Measurements from ENCODE around the gene ZNF841. TPM values are rescaled to one million over a fixed set of nuclear protein-coding genes. Genes with fewer than 3 reads are reported as not detected.

The ZNF841 gene
- total and polyA plus RNA-seq, 2 of the 13 experiments (the other 11 are each of a cell fraction or from before 2014, with no cell fraction given): 6.2 to 14.2 TPM

DNA sequence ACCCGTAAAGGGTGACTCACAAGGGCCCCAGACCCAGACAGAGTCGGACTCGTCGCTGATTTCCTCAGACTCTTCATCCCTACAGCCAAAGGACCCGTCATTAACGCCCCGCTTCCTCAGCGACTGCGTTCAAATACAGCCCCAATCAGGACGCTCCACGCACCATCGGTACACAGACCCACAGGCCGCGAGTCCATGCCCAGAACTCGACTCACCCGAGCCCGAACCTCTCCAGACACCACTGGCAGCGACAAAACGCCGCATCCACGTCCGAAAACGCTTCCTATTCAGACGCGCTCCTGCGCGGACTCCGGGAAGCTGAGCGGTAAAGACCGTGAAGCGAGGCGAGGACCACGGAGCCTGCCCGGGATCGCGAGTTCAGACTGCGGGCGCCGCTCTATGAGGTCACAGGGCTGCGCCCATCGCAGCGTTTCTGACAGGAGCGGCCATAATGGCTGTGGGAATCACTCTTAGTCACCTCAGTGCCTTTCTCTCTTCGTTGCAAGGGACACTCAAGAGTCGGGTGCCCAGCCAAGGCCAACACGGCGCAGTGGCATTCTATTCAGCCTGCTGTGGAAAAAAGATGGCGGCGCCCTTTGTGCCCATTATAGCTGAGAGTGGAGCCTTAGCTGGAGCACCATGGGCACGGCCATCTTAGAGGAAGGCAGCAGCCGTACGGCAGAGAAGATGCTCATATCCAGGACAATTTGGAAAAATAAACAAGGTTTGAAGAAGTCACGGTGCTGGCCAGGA is 67.4 kb downstream of the ZNF841 start, which contains the start of gene ZNF614 (continued):
- TF ChIP-seq, protein P1, sequence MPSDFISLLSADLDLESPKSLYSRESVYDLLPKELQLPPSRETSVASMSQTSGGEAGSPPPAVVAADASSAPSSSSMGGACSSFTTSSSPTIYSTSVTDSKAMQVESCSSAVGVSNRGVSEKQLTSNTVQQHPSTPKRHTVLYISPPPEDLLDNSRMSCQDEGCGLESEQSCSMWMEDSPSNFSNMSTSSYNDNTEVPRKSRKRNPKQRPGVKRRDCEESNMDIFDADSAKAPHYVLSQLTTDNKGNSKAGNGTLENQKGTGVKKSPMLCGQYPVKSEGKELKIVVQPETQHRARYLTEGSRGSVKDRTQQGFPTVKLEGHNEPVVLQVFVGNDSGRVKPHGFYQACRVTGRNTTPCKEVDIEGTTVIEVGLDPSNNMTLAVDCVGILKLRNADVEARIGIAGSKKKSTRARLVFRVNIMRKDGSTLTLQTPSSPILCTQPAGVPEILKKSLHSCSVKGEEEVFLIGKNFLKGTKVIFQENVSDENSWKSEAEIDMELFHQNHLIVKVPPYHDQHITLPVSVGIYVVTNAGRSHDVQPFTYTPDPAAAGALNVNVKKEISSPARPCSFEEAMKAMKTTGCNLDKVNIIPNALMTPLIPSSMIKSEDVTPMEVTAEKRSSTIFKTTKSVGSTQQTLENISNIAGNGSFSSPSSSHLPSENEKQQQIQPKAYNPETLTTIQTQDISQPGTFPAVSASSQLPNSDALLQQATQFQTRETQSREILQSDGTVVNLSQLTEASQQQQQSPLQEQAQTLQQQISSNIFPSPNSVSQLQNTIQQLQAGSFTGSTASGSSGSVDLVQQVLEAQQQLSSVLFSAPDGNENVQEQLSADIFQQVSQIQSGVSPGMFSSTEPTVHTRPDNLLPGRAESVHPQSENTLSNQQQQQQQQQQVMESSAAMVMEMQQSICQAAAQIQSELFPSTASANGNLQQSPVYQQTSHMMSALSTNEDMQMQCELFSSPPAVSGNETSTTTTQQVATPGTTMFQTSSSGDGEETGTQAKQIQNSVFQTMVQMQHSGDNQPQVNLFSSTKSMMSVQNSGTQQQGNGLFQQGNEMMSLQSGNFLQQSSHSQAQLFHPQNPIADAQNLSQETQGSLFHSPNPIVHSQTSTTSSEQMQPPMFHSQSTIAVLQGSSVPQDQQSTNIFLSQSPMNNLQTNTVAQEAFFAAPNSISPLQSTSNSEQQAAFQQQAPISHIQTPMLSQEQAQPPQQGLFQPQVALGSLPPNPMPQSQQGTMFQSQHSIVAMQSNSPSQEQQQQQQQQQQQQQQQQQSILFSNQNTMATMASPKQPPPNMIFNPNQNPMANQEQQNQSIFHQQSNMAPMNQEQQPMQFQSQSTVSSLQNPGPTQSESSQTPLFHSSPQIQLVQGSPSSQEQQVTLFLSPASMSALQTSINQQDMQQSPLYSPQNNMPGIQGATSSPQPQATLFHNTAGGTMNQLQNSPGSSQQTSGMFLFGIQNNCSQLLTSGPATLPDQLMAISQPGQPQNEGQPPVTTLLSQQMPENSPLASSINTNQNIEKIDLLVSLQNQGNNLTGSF (CRISPR knock-in tag; IDR thresholded peaks at IDR 0.05): 0 out of 2 replicates have a peak, but pooled peaks have one; percentile 54
- no peak for TF ChIP-seq ZNF550 (CRISPR knock-in tag; IDR thresholded peaks at IDR 0.05; ENCODE audit: borderline replicate concordance)
- 0 out of 2 replicates have a peak, but pooled peaks have one; percentile 61 for TF ChIP-seq ZNF891 (CRISPR knock-in tag; IDR thresholded peaks at IDR 0.05)
- TF ChIP-seq SNAI1 (CRISPR knock-in tag; IDR thresholded peaks at IDR 0.05; ENCODE audit: borderline replicate concordance): 0 out of 2 replicates have a peak, but pooled peaks have one; percentile 75
- TF ChIP-seq, protein P2, sequence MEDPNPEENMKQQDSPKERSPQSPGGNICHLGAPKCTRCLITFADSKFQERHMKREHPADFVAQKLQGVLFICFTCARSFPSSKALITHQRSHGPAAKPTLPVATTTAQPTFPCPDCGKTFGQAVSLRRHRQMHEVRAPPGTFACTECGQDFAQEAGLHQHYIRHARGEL (CRISPR knock-in tag; IDR thresholded peaks at IDR 0.05): peak; percentile 76; the same call in 1 of the 2 replicates
- peak; percentile 68 for TF ChIP-seq MXD4 (CRISPR knock-in tag; IDR thresholded peaks at IDR 0.05)
- TF ChIP-seq NCOA1 (CRISPR knock-in tag; IDR thresholded peaks at IDR 0.05): peak; percentile 80; the same call in 1 of the 2 replicates
- 0 out of 2 replicates have a peak, but pooled peaks have one; percentile 63 for TF ChIP-seq CBX5 (CRISPR knock-in tag; IDR thresholded peaks at IDR 0.05; ENCODE audit: borderline replicate concordance)
- peak; percentile 49; the same call in 1 of the 2 replicates for TF ChIP-seq NFKBIZ (CRISPR knock-in tag; IDR thresholded peaks at IDR 0.05)
- peak; percentile 96 for TF ChIP-seq DMAP1 (CRISPR knock-in tag; IDR thresholded peaks at IDR 0.05)
- peak; percentile 81; the same call in 1 of the 2 replicates for TF ChIP-seq ZNF20 (CRISPR knock-in tag; IDR thresholded peaks at IDR 0.05)
- TF ChIP-seq, protein P3, sequence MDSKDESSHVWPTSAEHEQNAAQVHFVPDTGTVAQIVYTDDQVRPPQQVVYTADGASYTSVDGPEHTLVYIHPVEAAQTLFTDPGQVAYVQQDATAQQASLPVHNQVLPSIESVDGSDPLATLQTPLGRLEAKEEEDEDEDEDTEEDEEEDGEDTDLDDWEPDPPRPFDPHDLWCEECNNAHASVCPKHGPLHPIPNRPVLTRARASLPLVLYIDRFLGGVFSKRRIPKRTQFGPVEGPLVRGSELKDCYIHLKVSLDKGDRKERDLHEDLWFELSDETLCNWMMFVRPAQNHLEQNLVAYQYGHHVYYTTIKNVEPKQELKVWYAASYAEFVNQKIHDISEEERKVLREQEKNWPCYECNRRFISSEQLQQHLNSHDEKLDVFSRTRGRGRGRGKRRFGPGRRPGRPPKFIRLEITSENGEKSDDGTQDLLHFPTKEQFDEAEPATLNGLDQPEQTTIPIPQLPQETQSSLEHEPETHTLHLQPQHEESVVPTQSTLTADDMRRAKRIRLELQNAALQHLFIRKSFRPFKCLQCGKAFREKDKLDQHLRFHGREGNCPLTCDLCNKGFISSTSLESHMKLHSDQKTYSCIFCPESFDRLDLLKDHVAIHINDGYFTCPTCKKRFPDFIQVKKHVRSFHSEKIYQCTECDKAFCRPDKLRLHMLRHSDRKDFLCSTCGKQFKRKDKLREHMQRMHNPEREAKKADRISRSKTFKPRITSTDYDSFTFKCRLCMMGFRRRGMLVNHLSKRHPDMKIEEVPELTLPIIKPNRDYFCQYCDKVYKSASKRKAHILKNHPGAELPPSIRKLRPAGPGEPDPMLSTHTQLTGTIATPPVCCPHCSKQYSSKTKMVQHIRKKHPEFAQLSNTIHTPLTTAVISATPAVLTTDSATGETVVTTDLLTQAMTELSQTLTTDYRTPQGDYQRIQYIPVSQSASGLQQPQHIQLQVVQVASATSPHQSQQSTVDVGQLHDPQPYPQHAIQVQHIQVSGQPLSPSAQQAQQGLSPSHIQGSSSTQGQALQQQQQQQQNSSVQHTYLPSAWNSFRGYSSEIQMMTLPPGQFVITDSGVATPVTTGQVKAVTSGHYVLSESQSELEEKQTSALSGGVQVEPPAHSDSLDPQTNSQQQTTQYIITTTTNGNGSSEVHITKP (CRISPR knock-in tag; IDR thresholded peaks at IDR 0.05; ENCODE audit: low read depth): 0 out of 2 replicates have a peak, but pooled peaks have one; percentile 22
- TF ChIP-seq, protein P4, sequence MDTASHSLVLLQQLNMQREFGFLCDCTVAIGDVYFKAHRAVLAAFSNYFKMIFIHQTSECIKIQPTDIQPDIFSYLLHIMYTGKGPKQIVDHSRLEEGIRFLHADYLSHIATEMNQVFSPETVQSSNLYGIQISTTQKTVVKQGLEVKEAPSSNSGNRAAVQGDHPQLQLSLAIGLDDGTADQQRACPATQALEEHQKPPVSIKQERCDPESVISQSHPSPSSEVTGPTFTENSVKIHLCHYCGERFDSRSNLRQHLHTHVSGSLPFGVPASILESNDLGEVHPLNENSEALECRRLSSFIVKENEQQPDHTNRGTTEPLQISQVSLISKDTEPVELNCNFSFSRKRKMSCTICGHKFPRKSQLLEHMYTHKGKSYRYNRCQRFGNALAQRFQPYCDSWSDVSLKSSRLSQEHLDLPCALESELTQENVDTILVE (CRISPR knock-in tag; IDR thresholded peaks at IDR 0.05): peak; percentile 78
- TF ChIP-seq, protein P5, sequence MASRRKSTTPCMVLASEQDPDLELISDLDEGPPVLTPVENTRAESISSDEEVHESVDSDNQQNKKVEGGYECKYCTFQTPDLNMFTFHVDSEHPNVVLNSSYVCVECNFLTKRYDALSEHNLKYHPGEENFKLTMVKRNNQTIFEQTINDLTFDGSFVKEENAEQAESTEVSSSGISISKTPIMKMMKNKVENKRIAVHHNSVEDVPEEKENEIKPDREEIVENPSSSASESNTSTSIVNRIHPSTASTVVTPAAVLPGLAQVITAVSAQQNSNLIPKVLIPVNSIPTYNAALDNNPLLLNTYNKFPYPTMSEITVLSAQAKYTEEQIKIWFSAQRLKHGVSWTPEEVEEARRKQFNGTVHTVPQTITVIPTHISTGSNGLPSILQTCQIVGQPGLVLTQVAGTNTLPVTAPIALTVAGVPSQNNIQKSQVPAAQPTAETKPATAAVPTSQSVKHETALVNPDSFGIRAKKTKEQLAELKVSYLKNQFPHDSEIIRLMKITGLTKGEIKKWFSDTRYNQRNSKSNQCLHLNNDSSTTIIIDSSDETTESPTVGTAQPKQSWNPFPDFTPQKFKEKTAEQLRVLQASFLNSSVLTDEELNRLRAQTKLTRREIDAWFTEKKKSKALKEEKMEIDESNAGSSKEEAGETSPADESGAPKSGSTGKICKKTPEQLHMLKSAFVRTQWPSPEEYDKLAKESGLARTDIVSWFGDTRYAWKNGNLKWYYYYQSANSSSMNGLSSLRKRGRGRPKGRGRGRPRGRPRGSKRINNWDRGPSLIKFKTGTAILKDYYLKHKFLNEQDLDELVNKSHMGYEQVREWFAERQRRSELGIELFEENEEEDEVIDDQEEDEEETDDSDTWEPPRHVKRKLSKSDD (CRISPR knock-in tag; IDR thresholded peaks at IDR 0.05; ENCODE audit: low read depth): peak; percentile 81

Data from HepG2 (cell line).